ENCODE results near the gene KCNAB1.

- TF ChIP-seq EZH2 (IDR thresholded peaks at IDR 0.05; ENCODE audit: low read length, missing control alignments) = no peak
- TF ChIP-seq CTCF (conservative IDR thresholded peaks at IDR 0.05 in 1 of 2, IDR thresholded peaks at IDR 0.05 in 1 of 2; ENCODE audit: low read depth in 1 of 2, low read length in 2 of 2) = no peak
Observed at GRCh38 chr3:156396851-156397250, 276.5 kb downstream of the KCNAB1 start.

Data from fibroblast of lung (primary cell).